OCI-LY3 (cell line): ENCODE results near the gene ADAMTS7.

Experiments
- CTCF ChIP-seq: fragments of 200-600, 300-600 bp; sonication (generic); IDR thresholded peaks from 2 replicates; pipeline ENCODE4 v1.5.1; 2014; ENCODE audit warnings: antibody characterized with exemption, low read length, low read depth
- EZH2phosphoT487 ChIP-seq: fragments of 200-600 bp; shearing (Covaris generic); IDR thresholded peaks from 2 replicates; pipeline ENCODE4 v1.6.1; 2018; ENCODE audit warnings: antibody characterized with exemption, mixed run types, low read depth

GRCh38 chr15:78842519-78842918, 31.3 kb upstream of the ADAMTS7 start:
- TF ChIP-seq CTCF (0 out of 2 replicates have a peak, but pooled peaks have one; percentile 10), EZH2phosphoT487 (no peak)
